Hepatocyte (in vitro differentiated cells): ENCODE measurements around the gene NEDD8.

Experiments used
- EZH2 ChIP-seq: fragments of 200-600 bp; sonication (generic); IDR thresholded peaks from 2 replicates; pipeline ENCODE4 v1.6.1; 2016; ENCODE audit warnings: antibody characterized with exemption, mild to moderate bottlenecking, borderline replicate concordance
- EZH2phosphoT487 ChIP-seq: fragments of 200-600 bp; sonication (generic); IDR thresholded peaks from one replicate; pipeline ENCODE4 v1.6.1; 2018; ENCODE audit warnings: antibody characterized with exemption, mild to moderate bottlenecking, low read depth, moderate library complexity; ENCODE audit not compliant: unreplicated experiment, severe bottlenecking
- TF ChIP-seq, protein P1 (sequence below): fragments of 200-600 bp; sonication (generic); IDR thresholded peaks from 2 replicates; pipeline ENCODE4 v1.5.1; 2016; ENCODE audit warnings: antibody characterized with exemption, mild to moderate bottlenecking; ENCODE audit not compliant: poor library complexity

DNA sequence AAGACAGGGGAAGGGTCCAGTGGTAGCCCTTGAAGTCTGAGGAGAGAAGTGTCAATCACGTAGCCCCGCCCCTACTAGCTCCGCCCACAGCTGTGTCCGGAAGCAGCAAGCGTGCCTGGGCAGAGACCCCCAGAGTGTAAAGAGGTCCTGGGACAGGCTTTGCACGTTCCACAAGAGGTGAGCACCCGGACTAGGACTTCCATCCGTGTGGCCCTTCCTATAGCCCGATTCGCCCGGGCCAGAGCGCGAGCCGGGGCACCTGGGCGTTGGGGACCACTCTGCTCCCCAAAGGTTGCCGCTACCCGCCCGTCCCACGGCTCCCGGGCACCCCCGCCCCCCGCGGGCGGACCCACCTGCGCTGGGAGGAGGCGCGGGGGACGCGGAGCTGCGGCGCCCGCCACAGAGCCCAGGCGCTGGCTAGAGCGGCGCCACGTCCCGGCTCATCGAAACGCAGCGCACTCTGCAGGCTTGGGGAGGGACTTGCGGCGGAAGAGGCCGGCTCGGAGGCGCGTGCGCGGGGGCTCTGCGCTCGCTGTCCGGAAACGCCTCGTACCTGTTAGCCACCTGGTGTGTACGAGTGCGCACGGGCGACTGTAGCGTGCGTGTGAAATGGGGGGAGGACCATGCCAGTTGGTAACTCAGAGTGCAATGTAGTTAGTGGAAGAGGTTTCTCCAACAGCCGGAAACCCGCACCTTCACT, 39.1 kb upstream of the NEDD8 start, which contains the start of gene RABGGTA:
- TF ChIP-seq, protein P1, sequence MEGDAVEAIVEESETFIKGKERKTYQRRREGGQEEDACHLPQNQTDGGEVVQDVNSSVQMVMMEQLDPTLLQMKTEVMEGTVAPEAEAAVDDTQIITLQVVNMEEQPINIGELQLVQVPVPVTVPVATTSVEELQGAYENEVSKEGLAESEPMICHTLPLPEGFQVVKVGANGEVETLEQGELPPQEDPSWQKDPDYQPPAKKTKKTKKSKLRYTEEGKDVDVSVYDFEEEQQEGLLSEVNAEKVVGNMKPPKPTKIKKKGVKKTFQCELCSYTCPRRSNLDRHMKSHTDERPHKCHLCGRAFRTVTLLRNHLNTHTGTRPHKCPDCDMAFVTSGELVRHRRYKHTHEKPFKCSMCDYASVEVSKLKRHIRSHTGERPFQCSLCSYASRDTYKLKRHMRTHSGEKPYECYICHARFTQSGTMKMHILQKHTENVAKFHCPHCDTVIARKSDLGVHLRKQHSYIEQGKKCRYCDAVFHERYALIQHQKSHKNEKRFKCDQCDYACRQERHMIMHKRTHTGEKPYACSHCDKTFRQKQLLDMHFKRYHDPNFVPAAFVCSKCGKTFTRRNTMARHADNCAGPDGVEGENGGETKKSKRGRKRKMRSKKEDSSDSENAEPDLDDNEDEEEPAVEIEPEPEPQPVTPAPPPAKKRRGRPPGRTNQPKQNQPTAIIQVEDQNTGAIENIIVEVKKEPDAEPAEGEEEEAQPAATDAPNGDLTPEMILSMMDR, result peak; percentile 78
- TF ChIP-seq EZH2, result no peak
- TF ChIP-seq EZH2phosphoT487, result no peak
